ENCODE results near the gene DCST1.

The DCST1 gene

DNA sequence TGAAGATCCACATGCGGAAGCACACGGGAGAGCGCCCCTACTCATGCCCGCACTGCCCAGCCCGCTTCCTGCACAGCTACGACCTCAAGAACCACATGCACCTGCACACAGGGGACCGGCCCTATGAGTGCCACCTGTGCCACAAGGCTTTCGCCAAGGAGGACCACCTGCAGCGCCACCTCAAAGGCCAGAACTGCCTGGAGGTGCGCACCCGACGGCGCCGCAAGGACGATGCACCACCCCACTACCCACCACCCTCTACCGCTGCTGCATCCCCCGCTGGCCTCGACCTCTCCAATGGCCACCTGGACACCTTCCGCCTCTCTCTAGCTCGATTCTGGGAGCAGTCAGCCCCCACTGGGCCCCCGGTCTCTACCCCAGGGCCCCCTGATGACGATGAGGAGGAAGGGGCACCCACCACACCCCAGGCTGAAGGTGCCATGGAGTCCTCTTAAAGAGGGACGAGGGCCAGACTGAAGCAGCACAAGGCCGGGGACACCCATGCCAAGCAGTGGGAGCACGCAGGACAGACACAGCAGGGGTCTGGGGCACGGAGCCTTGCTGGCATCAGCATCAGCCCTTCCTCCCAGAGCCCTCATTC lies 17.3 kb upstream of the DCST1 start:
- no peaks in the 10 kb centered on the region for H3K9me3 Mint-ChIP-seq
- H3K27me3 Mint-ChIP-seq = no peaks in the 10 kb centered on the region
- H3K36me3 Mint-ChIP-seq = peaks cover 12% of the 10 kb centered on the region
- H3K27ac Mint-ChIP-seq = peak overlapping the region; percentile 88
- peak overlapping the region; percentile 65 for H3K4me3 Mint-ChIP-seq
- peak; percentile 69 for ATAC-seq
- H3K4me1 Mint-ChIP-seq = peaks cover 75% of the 10 kb centered on the region

DNA sequence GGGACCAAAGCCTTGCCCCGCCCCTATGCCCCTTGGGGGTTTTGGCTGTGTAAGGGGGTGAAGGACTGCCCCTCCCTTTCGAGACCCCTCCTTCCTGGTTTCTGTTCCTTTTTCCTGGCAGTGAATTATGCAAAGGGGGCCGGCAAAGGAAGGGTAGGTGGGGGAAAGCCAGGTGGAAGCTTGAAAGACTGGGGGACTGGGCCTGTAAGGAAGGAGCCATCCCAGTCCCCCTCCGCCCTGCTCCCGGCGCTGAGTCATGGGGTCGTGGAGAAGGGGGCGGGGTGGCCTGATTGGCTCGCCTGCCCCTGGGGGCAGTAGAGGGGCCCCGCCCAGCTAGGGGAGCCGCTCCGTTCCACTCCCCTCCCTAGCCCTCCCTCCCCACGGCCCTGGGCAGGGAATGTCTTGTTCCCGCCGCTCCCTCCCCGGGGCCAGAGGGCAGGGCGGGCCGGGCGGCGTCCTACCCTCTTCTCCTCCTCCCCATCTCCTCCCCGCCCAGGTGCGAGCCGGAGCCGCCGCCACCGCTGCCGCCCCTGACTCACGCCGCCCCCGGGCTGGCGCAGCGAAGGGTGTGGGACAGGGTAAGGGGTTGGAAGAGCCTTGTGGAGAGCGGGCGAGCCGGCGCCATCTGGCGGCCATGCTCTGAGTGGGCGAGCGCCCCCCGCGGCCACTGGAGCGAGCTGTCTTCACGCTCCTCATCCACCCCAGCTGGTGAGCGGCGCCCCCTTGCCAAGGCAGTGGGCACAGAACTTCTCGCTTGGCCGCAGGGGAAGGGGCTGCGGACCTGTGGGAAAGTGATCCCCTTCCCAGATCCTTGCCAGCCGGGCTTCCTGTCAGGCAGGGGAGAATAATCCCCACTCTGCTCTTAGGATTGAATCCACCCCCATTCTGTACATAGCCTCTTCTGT lies 16.3 kb upstream of the DCST1 start:
- Mint-ChIP-seq H3K4me1 (peaks cover 75% of the 10 kb centered on the region), H3K4me3 (peak overlapping the region; percentile 79), H3K27ac (peak overlapping the region; percentile 88), H3K36me3 (peaks cover 12% of the 10 kb centered on the region), H3K27me3 (no peaks in the 10 kb centered on the region), H3K9me3 (no peaks in the 10 kb centered on the region)
- peak; percentile 84 for ATAC-seq

DNA sequence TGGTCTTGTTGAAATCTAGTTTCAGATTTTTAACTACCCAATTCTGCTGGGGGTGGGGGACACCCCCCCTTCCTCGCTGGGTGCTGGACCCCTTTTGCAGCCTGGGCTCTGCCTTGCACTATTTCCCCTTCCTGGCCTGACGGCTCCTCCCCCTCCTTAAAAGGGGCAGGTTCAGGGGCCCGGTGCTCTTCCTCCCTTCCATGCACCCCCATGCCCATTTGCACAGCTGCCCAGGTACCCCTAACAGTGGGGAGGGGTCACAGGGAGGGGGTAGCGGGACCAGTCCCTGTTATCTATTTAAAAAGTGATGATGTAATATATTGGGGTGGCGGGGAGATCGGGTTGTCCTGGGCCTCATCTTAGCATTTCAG lies 15.7 kb upstream of the DCST1 start:
- Mint-ChIP-seq H3K9me3 (no peaks in the 10 kb centered on the region), H3K4me3 (peak overlapping the region; percentile 79), H3K27ac (peak overlapping the region; percentile 88), H3K36me3 (peaks cover 12% of the 10 kb centered on the region), H3K4me1 (peaks cover 68% of the 10 kb centered on the region), H3K27me3 (no peaks in the 10 kb centered on the region)
- peak; percentile 6 for ATAC-seq

DNA sequence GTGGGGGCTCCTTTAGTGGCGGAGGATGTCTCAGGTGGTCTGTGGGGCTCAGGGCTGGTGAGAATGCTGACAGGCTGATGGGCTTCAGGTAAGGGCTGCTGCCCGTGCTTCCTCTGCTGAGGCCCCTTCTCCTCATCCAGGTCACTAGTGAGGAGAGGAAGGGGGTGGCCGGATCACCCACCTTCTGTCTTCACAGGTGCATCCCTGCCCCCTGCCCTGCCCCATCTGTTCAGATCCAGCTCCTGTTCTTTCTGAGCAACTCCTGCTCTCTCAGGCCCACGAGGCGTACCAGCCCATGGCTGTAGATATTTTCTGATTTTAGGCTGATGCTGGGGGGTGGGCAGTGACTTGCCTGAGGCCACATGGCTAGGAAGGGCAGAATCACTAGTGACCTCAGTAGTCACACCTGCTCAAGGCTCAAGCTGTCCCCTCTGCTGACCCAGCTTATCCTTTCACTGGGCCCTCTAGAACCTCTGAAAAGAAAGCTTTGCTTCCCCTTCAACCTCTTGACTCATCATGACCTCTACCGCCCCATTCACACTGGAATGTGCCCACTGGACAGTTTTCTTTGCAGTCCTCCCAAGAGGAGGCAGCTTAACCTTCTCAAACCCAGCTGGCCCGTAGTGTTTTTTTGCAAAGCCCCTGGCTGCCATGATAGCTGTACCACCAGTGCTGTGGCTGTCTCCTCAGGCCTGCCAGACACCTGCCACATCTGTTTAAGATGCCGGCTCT lies 14.8 kb upstream of the DCST1 start:
- Mint-ChIP-seq H3K4me3 (no peak overlapping the region), H3K27me3 (no peaks in the 10 kb centered on the region), H3K4me1 (peaks cover 60% of the 10 kb centered on the region), H3K9me3 (no peaks in the 10 kb centered on the region), H3K27ac (peak overlapping the region; percentile 88), H3K36me3 (peaks cover 7% of the 10 kb centered on the region)
- no peak for ATAC-seq

DNA sequence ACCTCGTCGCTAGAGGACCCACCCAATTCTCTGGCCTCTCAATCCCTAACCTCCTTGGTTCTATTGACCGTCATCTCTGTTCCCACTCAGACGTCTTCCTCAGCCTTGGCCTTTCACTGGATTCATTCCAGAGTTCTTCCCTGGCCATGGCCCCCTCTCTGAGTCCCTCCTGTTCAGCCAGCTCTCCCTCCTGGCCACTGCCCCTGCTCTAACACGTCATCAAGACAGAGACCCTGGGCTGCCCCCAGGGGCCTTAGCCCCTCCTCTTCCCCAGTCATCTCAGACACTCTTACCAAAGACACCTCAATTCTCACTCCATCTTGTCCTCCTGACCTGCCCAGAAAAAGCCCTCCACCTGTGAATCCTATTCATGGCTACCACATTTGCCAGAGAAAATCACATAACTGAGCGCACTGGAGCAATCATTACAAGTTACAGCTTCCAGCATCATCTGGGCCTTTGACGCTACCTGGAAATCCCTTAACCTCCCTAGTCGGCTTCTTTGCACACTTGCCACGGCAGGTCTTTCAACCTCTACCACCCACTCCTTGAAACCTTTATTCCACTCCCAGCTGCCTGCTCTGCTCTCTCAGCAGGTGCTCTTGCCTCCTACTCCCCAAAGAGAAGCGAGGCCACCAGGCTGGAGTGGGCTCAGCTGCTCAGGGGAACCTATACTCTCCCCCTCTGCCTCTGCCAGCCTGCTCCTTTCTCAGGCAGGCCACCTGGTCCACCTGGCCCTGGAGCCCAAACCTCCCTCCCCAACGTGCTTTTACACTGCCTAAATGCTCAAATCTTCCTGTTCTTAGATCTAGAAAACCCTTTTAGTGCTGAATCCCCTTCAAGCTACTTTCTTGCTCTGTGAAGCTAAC lies 14.0 kb upstream of the DCST1 start:
- H3K36me3 Mint-ChIP-seq = peaks cover 7% of the 10 kb centered on the region
- peak overlapping the region; percentile 19 for H3K4me3 Mint-ChIP-seq
- no peak for ATAC-seq
- H3K4me1 Mint-ChIP-seq = peaks cover 56% of the 10 kb centered on the region
- H3K9me3 Mint-ChIP-seq = no peaks in the 10 kb centered on the region
- H3K27ac Mint-ChIP-seq = peak overlapping the region; percentile 88
- H3K27me3 Mint-ChIP-seq = no peaks in the 10 kb centered on the region

DNA sequence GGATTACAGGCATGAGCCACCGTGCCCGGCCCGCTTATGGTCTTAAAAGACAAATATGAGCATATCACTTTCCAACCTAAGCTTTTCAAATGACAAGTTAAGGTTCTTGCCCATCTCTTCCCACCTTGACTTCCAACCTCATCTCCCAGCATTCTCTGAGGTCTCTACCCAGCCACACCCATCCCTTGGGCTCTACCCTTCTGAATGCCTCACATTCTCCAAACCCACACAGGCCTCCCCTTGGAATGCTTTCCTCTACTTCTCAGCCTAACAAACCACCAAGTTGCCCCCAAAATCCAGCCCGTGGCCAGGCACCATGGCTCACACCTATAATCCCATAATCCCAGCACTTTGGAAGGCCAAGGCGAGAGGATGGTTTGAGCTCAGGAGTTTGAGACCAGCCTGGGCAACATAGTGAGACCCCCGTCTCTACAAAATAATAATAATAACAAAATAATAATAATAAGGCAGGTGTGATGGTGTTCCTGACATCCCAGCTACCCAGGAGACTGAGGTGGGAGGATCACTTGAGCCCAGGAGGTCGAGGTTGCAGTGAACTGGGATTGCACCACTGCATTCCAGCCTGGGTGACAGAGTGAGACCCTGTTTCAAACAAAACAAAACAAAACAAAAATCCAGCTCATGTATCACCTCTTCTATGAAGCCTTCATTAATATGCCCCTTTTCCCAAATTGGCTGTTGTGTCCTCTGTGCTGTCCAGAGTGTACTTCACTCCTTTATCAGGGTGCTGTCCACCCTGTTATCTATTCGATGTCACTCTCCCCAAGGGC lies 11.3 kb upstream of the DCST1 start:
- peaks cover 35% of the 10 kb centered on the region for H3K4me1 Mint-ChIP-seq
- H3K9me3 Mint-ChIP-seq = no peaks in the 10 kb centered on the region
- peak overlapping the region; percentile 70 for H3K27ac Mint-ChIP-seq
- no peak overlapping the region for H3K4me3 Mint-ChIP-seq
- ATAC-seq = no peak
- no peaks in the 10 kb centered on the region for H3K27me3 Mint-ChIP-seq
- H3K36me3 Mint-ChIP-seq = peaks cover 7% of the 10 kb centered on the region

DNA sequence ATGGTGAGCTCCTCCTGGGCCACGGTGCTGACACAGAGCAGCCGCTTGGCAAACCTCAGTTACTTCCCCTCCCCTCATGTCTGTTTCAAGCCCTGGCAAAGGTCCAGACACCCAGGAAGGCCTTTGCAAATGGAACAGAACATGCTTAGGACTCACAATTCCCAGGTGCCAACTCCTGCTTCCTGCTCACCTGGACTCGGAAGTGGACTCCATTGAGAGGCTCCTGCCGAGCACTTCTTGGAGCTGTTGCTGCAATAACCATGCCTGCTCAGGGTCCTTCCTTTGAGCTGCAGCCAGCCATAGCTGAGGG lies 10.7 kb upstream of the DCST1 start:
- H3K4me1 Mint-ChIP-seq = peaks cover 30% of the 10 kb centered on the region
- H3K27me3 Mint-ChIP-seq = no peaks in the 10 kb centered on the region
- no peak overlapping the region for H3K4me3 Mint-ChIP-seq
- ATAC-seq = no peak
- no peaks in the 10 kb centered on the region for H3K9me3 Mint-ChIP-seq
- peaks cover 7% of the 10 kb centered on the region for H3K36me3 Mint-ChIP-seq
- no peak overlapping the region for H3K27ac Mint-ChIP-seq

DNA sequence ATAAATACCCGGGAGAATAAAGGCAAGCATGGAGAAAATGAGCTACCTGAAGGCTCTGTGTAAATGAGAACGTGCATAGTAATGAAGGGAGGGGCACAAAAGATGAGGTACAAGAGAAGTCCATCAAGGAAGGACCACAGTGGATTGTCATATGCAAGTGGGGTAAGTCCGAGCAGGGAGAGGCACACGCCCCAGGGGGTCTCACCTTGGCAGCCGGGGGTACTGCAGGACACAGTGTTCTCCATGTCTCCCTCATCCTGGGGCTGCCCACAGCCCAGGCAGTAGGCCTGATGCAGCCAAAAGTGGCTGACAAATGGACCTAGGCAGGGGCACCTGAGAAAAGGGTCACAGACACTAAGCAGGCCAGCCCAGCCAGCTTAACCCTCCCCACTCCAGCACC lies 10.0 kb upstream of the DCST1 start:
- Mint-ChIP-seq H3K9me3 (no peaks in the 10 kb centered on the region), H3K27me3 (no peaks in the 10 kb centered on the region), H3K27ac (no peak overlapping the region), H3K36me3 (peaks cover 7% of the 10 kb centered on the region), H3K4me1 (peaks cover 24% of the 10 kb centered on the region), H3K4me3 (no peak overlapping the region)
- ATAC-seq = no peak

DNA sequence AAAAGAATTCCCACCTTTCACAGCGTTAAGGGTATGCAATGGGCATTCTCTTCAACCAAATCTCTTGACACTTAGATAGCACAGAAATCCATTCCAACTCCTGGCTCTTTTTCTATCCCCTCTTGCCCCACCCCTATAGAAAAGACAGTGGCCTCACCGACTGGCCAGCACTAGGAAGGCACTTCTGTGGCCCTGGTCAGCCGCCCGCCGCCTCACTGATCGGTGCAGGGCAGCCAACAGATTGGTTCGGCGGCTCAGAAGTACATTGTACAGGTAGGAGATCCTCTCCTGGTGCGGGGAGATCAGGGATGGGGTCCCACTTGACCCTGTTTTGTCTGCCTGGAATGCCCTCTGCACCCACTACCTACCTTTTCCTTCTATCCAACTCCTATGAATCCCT lies 9.3 kb upstream of the DCST1 start:
- no peak overlapping the region for H3K4me3 Mint-ChIP-seq
- no peak overlapping the region for H3K27ac Mint-ChIP-seq
- H3K4me1 Mint-ChIP-seq = peaks cover 23% of the 10 kb centered on the region
- peaks cover 6% of the 10 kb centered on the region for H3K36me3 Mint-ChIP-seq
- no peak for ATAC-seq
- no peaks in the 10 kb centered on the region for H3K27me3 Mint-ChIP-seq
- H3K9me3 Mint-ChIP-seq = no peaks in the 10 kb centered on the region

DNA sequence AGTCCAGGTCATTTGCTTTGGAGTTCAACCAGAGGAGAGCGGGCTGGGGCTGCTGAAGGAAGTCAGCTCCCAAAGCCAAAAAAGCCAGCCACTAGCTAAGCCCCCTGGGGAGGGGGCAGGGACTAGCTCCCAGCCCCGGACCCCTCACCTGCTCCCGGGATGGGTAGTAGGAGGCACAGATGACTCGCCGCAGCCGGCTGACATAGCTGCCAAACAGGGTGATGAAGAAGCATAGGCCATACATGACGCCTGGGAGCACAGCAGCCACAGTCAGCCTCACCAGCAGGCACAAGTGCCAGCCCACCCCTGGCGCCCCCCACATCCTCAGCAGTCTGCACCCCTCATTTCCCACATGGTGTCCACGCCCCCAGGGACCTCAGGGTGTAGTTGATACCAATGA lies 7.5 kb upstream of the DCST1 start:
- Mint-ChIP-seq H3K4me3 (no peak overlapping the region), H3K27me3 (no peaks in the 10 kb centered on the region), H3K4me1 (peaks cover 12% of the 10 kb centered on the region), H3K27ac (no peak overlapping the region), H3K9me3 (no peaks in the 10 kb centered on the region), H3K36me3 (no peaks in the 10 kb centered on the region)
- no peak for ATAC-seq

DNA sequence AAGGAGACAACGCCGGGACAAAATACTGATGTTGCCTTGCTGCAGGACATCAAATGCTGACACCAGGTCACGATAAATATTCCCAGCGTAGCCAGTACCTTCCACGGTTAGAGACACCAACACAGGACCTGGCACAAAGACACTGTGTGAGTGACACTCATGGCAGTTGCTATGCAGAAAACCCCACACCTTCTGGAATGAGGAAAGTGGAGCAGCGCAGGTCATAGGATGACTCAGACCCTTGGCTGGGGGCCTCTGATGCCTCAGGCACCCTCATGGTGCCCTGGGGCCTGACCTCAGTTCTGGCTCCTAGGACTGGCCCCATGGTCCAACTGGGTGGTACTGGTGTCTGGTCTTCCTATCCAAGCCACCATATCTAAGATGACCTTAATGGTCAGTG lies 7.0 kb upstream of the DCST1 start:
- no peak for ATAC-seq
- Mint-ChIP-seq H3K9me3 (no peaks in the 10 kb centered on the region), H3K4me3 (no peak overlapping the region), H3K27ac (no peak overlapping the region), H3K36me3 (no peaks in the 10 kb centered on the region), H3K4me1 (peaks cover 8% of the 10 kb centered on the region), H3K27me3 (no peaks in the 10 kb centered on the region)

DNA sequence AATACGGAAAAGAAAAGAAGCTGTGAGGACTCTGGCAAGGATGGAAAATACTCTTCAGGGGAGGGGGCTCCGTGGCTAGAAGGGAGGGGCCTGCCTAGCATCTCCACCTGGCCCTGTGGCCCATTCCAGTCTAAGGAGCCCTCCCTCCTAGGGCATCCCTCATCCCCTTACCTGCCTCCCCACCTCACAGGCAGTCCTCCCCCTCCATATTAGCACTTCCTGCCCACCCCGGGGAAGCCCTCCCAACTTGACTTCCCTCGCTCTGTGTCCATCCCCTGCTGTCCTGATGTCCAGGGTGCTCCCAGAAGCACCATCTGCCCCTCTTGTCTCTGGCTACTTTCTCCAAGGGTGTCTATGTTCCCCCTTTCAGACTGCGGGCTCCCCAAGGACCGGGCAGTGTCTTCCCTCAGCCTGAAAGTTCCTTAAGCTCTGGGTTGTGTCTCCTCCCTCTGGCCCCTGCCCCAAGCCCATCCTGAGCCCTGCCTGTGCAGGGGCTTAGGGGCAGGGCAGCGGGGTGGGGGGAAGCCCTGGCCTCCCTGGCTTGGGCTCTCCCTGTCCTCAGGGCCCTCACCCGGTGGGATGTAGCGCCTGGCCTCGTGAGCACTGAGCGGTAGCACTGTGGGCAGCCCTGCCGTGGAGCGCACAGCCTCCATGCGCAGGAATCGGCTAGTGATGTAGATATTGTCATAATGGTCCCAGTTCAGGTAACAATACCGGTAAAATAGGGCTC lies 3.9 kb upstream of the DCST1 start:
- H3K9me3 Mint-ChIP-seq = no peaks in the 10 kb centered on the region
- H3K4me1 Mint-ChIP-seq = peaks cover 6% of the 10 kb centered on the region
- H3K4me3 Mint-ChIP-seq = no peak overlapping the region
- no peak for ATAC-seq
- no peak overlapping the region for H3K27ac Mint-ChIP-seq
- peaks cover 17% of the 10 kb centered on the region for H3K27me3 Mint-ChIP-seq
- no peaks in the 10 kb centered on the region for H3K36me3 Mint-ChIP-seq

DNA sequence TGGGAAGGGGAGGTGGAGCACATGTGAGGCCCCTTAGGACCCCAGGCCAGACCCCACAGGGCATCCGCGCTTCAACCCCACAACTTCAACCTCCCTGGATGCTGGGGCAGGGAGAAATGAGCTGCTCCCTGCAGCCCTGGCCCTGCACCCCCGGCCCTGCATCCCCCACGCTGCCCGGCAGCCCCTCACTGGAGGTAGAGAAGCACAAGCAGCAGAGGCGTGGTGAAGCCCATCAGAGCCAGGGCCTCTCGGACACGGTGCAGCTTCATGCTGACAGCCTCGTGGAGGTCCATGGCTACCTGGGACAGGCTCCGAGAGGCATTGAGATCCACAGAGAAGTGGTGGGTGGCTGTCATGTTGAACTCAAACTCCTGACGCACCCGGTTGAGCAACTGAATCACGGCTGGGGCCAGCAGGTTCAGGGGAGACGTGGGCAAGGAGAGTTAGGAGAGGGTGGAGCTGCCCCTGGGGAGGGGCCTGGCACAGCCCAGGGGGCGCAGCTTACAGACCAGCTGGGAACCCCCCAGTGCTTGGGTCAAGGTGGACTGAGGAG lies 3.3 kb upstream of the DCST1 start:
- no peaks in the 10 kb centered on the region for H3K9me3 Mint-ChIP-seq
- H3K4me3 Mint-ChIP-seq = no peak overlapping the region
- no peak overlapping the region for H3K27ac Mint-ChIP-seq
- ATAC-seq = no peak
- peaks cover 6% of the 10 kb centered on the region for H3K4me1 Mint-ChIP-seq
- H3K27me3 Mint-ChIP-seq = peaks cover 24% of the 10 kb centered on the region
- H3K36me3 Mint-ChIP-seq = no peaks in the 10 kb centered on the region

DNA sequence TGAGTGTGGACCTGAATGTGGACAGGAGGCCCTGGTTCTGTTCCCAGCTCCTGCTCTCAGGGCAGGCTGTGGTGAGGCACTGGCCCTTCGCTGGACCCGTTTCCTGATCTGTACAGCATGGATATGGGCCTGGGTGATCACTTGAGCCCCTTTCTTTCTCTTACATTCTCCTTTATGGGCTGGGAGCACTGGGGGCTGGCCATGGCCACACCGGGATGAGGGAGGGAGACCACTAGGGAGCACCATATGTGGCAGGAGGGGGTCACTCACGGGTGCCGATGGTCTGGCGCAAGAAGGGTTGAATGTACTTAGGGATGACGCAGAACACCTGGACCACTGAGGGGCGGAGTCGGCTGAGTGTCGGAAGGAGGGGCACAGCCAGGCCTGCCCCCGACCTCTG lies 2.7 kb upstream of the DCST1 start:
- Mint-ChIP-seq H3K4me1 (peaks cover 6% of the 10 kb centered on the region), H3K27me3 (peaks cover 24% of the 10 kb centered on the region), H3K4me3 (no peak overlapping the region), H3K27ac (no peak overlapping the region), H3K9me3 (no peaks in the 10 kb centered on the region), H3K36me3 (no peaks in the 10 kb centered on the region)
- ATAC-seq = no peak

Measured in stimulated activated memory B cell treated with anti-CD40 and anti-IgM and Interleukin-4, amounts not matched to agents 10 μg/mL and 1 μg/mL and 100 μg/mL, for 72 hours (primary cell).